ENCODE results near the gene ERAS. TPM values are rescaled to one million over a fixed set of nuclear protein-coding genes. Genes with fewer than 3 reads are reported as not detected.
"Not testable (repeated sequence)": the region's sequence is repeated elsewhere in the genome, so short reads cannot be mapped to it uniquely, and the experiment has no call there.

The ERAS gene
- total RNA-seq, 1 experiment from 2014 or later = 9.6 TPM

DNA sequence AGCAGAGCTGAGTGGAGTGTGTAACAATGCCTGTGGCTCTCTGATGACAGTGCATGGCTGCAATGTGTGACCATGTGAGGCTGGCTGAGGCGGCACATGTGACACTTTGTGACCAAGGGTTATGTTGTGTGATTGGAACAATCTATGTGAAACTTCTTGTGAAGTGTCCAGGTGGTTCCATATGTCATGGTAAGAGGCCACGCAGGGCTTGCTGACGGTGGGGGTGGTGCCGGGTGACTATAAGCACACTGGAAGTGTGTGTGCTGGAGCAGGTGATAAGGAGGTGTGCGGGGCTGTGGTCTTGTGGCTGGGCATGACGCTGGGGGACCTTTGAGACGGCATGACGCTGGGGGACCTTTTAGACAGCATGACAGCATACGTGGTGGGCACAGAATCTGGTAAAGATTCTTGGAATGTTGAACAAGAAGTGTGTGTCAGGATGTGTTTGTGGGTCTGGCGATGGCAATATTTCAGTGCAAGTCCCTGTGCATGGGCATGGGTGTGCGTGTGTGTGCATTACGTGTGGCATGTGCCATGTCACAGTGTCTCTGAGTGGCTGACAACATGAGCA is 31.9 kb upstream of the ERAS start:
- DNase-seq (ENCODE audit: low spot score) = no peak
- in situ Hi-C loops (cut with HindIII; ENCODE audit: low sequenced_read_pairs) = no loop called here

DNA sequence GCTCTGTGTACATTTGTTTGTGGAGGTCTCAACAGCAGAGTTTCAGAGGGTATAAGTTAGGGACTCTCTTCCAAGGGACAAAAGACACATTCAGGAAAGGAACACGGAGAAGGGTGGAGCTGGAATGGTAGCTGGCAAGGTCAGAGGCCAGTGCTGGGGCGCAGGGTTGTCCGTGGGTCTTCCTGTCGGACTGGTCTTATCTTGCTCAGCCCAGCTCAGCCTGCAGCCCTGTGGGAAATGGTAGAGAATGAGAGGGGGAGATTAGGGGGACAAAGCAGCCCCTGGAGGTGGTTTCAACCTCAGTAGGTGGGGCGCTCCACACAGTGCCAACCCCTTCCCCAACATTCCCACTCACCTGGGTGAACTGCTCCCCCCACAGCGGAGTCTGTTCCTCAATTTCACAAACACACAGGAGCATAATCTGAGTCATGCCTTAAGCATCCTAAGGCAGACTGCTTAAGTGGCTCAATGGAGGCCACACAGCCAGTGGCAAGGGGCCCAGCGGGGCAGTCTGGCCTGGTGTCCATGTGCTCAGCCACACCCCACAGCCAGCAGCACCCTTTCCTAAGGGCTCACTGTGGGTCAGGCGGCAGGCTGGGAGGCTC is 31.3 kb upstream of the ERAS start:
- in situ Hi-C loops (cut with HindIII; ENCODE audit: low sequenced_read_pairs) = no loop called here
- no peak for DNase-seq (ENCODE audit: low spot score)

DNA sequence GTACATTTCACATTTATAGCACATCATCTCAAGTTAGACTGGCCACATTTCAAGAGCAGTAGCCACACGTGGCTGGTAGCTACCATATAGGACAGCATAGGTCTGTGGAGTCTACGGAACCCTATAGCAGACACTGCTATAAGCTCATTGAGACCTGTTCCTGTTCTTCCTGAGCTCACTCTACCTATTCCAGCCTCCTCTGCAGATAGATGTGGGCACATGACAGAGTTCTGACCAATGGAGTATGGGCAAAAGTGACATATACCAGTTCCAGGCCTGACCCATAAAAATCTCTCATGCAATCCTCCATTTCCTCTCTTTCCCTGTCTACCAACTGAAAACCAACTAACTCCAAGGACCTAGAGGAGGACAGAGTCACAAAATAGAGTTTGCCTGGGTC is 28.0 kb upstream of the ERAS start:
- no peak for DNase-seq (ENCODE audit: low spot score)
- in situ Hi-C loops (cut with HindIII; ENCODE audit: low sequenced_read_pairs) = no loop called here

DNA sequence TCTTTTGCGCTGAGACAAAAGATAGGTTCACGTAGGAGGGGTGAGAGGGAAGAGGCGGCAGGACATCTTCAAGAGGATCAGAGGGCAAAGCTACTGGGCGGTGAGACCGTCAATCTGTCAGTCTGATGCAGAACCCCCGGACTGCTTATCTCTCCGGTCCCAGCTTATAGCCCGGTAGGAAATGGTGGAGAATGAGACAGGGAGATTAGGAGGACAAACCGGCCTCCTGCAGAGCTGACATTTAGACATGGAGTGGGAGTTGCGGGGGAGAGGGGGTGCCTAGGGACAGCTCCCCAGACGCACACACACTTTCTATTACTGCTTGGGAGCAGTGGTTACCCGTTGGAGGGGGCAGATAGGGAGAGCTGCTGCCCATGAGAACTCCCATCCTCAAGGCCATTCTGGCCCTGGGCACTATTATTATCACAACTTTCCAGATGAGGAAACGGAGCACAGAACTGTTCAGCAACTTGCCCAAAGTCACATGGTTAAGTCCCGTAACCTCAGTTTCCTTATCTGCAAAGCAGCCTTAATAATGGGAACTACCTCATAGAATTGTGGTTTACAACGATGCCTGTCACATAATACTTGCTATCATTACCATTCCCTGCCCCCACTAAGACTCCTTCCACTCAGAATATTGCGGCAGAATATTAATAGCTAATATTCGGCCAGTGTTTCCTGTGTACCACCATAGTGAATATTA is 25.6 kb upstream of the ERAS start:
- in situ Hi-C loops (cut with HindIII; ENCODE audit: low sequenced_read_pairs) = no loop called here
- peak; percentile 1 for DNase-seq (ENCODE audit: low spot score)

DNA sequence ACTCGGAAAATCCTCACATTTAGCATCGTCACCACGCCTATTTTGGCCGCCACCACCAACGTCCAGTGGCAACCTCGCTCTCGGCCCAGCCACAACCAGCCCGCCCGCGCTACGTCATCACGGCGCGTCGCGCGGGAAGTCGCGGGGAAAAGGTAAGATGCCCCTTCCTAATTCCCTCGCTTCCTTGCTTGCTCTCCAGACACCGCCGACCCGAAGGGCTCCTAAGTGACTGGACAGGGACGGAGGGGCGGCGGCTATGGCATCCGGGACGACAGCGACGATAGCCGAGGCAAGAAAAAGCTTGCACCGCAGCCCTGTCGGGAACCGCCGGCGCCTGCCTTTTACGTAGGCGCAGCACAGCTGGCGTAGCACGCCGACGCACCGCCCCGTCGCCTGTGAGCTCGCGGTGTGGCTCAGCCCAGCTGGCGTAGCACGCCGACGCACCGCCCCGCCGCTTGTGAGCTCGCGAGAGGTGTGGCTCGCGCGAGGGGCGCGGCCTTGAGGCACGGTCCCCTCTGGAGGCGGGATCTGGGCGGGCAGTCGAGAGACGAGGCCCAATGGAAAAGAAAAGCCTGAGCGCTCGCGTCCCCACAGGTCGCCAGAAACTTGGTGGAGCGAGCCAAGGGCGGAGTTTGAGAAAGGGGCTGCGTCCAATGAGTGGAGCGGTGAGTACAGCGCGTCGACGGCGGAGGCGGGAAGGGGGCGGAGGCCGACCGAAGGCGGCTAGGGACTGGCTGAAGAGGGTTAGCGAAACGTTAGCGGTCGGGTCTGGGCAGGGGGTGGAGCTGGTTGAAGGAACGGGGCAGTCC is 24.8 kb upstream of the ERAS start, which contains the start of gene HDAC6:
Gene HDAC6 (plus strand): TSS at position 788 of the 809 bp plus-strand sequence. CDS start 626 bp downstream, outside the sequence.
- in situ Hi-C loops (cut with HindIII; ENCODE audit: low sequenced_read_pairs) = no loop called here
- DNase-seq (ENCODE audit: low spot score) = peak; percentile 98

DNA sequence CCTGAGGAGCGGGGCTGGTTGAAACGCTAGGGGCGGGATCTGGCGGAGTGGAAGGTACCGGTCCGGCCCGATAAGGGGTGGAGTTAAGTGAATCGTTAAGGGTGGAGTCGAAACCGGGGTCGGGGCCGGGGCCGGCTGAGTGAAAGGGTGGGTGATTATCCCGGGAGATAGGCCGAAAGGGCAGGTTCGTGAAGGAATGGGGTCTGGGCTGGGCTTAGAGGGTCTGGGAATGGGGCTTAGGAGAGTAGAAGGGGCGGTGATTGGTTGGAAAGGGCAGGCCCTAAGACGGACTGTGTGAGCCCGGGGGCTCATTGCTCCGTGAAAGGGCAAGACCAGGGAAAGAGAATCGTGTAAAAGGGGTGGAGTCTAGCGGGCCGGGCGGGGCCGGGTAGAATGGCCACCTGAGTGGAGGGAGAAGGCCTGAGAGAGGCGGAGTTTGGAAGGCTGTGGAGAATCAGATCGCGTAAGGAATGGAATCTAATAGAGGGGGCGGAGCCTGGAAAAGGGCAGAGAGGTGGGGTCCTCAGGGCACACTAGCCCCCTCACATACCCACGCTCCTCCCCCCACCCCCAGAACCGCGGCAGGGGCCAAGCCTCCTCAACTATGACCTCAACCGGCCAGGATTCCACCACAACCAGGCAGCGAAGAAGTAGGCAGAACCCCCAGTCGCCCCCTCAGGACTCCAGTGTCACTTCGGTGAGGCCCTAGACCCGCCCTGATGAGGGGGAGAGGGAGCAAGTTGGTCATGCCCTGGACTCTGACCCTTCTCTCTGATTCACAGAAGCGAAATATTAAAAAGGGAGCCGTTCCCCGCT is 24.0 kb upstream of the ERAS start:
- peak; percentile 82 for DNase-seq (ENCODE audit: low spot score)
- in situ Hi-C loops (cut with HindIII; ENCODE audit: low sequenced_read_pairs) = no loop called here

DNA sequence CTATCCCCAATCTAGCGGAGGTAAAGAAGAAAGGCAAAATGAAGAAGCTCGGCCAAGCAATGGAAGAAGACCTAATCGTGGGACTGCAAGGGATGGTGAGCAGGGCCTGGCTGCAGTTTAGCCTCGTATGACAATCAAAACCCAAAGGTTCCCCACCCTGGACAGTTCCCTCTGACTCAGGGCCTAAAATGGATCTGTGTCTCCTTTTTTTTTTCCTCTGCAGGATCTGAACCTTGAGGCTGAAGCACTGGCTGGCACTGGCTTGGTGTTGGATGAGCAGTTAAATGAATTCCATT is 23.5 kb upstream of the ERAS start:
- DNase-seq (ENCODE audit: low spot score) = no peak
- in situ Hi-C loops (cut with HindIII; ENCODE audit: low sequenced_read_pairs) = no loop called here

DNA sequence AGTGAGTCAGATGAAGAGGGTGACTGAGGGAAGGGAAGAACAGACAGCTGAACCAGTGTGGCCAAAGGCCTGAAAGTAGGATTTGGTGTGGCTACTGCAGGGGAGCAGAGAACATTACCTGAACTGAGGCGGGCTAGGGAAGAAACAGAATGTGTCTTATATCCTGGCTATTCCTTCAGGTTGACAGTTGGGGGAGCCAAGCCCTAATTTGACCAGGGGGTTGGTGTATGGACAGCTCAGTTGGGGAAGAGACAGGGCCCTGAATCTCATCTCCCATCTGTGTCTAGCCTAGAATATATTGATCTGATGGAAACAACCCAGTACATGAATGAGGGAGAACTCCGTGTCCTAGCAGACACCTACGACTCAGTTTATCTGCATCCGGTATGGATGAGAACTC is 20.2 kb upstream of the ERAS start:
- in situ Hi-C loops (cut with HindIII; ENCODE audit: low sequenced_read_pairs) = no loop called here
- no peak for DNase-seq (ENCODE audit: low spot score)

DNA sequence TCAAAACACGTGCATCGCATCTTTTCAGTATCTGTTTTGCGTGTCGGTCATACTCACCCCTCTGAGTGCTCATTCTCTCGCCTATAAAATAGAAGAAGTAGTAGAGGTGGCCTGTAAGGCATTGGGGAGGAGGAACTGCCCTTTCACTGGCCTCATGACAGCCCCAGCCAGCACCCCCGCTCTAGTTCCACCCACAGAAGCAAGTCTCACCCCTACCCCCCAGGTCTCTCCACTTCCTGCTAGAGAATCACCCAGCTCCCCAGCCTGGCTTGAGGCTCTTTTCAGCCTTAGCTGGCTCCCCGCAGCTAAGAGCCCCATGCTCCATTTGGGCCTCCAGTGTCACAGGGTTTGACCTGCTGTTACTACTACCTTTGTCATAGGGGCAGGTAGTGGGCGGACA is 12.7 kb upstream of the ERAS start:
- DNase-seq (ENCODE audit: low spot score) = no peak
- in situ Hi-C loops (cut with HindIII; ENCODE audit: low sequenced_read_pairs) = no loop called here

DNA sequence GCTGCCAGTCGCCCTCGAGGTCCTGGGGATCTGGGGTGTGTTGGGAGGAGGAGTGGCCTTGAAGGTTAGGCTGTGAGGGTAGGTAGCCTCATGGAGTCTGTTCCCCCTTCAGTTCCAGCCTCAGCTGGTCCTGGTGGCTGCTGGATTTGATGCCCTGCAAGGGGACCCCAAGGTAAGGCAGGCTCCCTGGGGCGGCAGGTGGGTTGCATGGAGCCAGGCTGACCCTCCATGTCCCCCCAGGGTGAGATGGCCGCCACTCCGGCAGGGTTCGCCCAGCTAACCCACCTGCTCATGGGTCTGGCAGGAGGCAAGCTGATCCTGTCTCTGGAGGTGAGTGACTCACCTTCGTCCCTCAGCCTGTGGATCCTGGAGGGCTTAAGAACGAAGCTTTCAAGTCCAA is 11.6 kb upstream of the ERAS start:
- no peak for DNase-seq (ENCODE audit: low spot score)
- in situ Hi-C loops (cut with HindIII; ENCODE audit: low sequenced_read_pairs) = no loop called here

DNA sequence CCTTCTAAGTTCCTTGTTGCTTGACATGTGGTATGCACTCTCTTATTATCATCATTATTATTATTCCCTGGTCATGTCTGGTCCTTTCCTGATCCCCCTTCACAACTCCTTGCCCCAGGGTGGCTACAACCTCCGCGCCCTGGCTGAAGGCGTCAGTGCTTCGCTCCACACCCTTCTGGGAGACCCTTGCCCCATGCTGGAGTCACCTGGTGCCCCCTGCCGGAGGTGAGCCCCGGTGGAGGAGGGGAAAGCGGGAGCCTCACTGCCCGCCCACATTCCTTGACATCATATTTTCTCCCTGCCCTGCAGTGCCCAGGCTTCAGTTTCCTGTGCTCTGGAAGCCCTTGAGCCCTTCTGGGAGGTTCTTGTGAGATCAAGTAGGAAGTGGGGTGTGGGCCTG is 11.0 kb upstream of the ERAS start:
- no peak for DNase-seq (ENCODE audit: low spot score)
- in situ Hi-C loops (cut with HindIII; ENCODE audit: low sequenced_read_pairs) = no loop called here

DNA sequence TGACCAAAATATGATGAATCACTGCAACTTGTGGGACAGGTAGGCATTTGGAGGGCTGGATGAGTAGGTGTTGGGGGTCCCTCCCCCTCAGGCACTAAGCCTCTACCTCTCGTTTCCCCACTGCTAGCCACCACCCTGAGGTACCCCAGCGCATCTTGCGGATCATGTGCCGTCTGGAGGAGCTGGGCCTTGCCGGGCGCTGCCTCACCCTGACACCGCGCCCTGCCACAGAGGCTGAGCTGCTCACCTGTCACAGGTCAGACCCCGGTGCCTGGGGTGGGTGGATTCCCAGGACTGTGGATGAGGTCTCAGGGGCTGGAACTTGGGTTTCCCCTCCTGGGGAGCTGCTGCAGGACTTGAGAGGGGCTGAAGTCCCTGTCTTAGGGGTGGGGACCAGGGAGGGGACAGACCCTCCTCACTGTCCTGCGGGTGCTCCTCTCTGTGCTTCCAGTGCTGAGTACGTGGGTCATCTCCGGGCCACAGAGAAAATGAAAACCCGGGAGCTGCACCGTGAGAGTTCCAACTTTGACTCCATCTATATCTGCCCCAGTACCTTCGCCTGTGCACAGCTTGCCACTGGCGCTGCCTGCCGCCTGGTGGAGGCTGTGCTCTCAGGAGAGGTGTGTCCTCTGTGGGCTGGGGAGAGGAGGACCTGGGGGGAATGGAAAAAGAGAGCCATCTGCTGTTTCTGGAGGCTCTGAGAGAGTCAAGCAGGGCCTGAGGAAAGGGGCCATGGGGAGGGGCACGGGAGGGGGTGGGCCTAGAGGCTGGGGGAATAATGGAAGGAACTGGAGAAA is 10.1 kb upstream of the ERAS start:
- in situ Hi-C loops (cut with HindIII; ENCODE audit: low sequenced_read_pairs) = no loop called here
- DNase-seq (ENCODE audit: low spot score) = no peak

DNA sequence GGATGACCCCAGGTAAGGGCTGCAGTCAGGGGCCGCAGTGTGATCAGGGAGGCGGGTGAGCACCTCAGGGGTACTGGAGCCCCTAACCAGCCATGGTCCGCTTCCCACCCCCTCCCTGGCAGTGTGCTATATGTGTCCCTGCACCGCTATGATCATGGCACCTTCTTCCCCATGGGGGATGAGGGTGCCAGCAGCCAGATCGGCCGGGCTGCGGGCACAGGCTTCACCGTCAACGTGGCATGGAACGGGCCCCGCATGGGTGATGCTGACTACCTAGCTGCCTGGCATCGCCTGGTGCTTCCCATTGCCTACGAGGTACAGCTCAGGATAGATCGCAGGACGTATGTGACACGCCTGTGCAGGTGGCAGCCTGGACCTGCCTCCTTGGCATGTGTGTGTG is 8.2 kb upstream of the ERAS start:
- in situ Hi-C loops (cut with HindIII; ENCODE audit: low sequenced_read_pairs) = no loop called here
- no peak for DNase-seq (ENCODE audit: low spot score)

DNA sequence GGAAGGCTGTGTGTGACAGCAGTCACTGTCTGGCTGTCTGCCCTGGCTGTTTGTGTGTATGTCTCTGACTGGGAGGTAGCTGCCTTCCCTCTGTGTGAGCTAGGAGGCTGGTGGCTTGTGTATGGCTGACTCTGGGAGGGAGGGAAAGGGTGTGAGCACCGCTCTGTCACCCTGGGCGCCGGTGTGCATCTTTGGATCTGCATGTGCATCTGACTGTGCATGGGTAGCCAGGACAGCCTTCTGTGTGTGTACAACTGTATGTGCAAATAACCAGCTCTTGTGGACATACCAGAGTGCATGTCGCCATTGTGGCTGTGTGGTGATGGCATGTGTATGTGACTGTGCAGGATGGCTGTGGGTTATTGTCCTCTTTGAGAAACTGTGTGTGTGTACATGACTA is 7.4 kb upstream of the ERAS start:
- in situ Hi-C loops (cut with HindIII; ENCODE audit: low sequenced_read_pairs) = no loop called here
- no peak for DNase-seq (ENCODE audit: low spot score)

DNA sequence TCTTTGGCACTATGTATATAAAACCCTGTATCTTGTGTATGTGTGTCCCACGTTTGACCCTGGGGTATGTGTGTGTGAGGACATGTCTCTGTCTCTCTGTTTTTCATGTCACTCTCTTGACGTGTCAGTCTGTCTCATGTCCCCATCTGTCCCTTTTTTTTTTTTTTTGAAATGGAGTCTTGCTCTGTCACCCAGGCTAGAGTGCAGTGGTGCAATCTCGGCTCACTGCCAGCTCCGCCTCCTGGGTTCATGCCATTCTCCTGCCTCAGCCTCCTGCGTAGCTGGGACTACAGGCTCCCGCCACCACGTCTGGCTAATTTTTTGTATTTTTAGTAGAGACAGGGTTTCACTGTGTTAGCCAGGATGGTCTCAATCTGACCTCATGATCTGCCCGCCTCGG is 6.9 kb upstream of the ERAS start:
- in situ Hi-C loops (cut with HindIII; ENCODE audit: low sequenced_read_pairs); DNase-seq (ENCODE audit: low spot score): not testable (repeated sequence)

DNA sequence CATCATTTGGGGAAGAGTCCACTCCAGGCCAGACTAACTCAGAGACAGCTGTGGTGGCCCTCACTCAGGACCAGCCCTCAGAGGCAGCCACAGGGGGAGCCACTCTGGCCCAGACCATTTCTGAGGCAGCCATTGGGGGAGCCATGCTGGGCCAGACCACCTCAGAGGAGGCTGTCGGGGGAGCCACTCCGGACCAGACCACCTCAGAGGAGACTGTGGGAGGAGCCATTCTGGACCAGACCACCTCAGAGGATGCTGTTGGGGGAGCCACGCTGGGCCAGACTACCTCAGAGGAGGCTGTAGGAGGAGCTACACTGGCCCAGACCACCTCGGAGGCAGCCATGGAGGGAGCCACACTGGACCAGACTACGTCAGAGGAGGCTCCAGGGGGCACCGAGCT is 3.3 kb upstream of the ERAS start:
- in situ Hi-C loops (cut with HindIII; ENCODE audit: low sequenced_read_pairs) = no loop called here
- DNase-seq (ENCODE audit: low spot score) = no peak

DNA sequence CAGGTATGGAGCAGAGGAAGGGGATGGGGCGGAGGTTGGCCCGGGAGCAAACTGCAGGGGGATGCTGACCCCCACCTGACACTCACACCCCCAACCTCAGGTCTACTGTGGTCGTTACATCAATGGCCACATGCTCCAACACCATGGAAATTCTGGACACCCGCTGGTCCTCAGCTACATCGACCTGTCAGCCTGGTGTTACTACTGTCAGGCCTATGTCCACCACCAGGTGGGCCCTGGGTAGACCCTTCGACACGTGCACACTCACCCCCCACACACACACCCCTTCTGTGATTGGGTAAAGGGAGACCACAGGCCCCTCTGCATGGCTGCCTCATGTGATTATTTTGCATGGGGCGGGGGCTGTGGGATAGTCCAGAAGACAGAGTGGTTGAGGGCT is 2.2 kb upstream of the ERAS start:
- in situ Hi-C loops (cut with HindIII; ENCODE audit: low sequenced_read_pairs) = no loop called here

DNA sequence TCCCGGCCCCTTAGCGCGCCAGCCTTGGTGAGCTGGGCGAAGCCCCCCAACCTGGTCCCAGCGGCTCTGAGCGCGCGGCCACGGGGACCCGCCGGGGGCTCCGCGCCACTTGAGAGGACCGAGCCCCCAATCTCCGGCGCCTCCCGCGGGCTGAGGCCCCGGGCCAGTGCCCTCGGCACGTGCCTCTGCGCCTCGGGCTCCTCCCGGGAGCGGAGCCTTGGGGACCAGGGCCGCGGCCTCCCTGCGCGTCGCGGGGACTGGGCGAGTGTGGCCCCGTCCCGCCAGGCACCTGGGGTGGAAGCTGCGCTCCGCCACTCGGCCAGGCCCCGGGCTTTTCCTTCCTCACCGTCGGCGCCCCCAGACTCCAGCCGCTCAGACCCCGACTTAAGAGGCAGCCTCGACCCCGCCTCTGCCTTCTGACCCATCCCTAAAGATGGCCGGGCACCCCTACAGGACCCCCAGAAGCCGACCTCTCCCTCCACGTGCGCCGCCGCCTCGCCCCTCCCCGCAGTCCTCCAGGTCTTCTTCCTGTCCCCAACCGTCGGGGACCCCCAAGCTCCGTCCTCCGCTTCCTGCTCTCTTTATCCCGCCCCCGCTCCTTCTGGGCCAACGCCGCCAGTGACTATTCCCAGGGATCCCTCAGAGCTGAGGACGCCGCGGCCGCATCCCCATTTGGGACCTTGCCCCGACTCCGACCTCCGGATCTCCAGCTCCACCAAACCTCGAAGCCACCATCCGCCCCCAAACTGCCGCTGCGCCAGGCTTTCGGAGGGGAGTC is 752 bp downstream of the ERAS start:
- in situ Hi-C loops (cut with HindIII; ENCODE audit: low sequenced_read_pairs) = no loop called here
- DNase-seq (ENCODE audit: low spot score) = no peak

More for the DNA sequence above, 2.2 kb upstream of the ERAS start:
- DNase-seq (ENCODE audit: low spot score) = no peak

All from G401 (cell line).